GM18499 (cell line): ENCODE data around the gene PDZD4.

ENCODE experiments used
- ATAC-seq: cut with Tn5 transposase; IDR thresholded peaks from one replicate; pipeline ENCODE4 v1.9.1; 2021; ENCODE audit warnings: moderate number of reproducible peaks; ENCODE audit not compliant: insufficient read depth, unreplicated experiment

The PDZD4 gene

GRCh38 chrX:153868576-153869472 is 38.5 kb upstream of the PDZD4 start:
- ATAC-seq, result no peak

- ATAC-seq, result no peak
These were observed 37.3 kb upstream of the PDZD4 start for GRCh38 chrX:153867671-153868070.

- no peak for ATAC-seq
These were observed 36.8 kb upstream of the PDZD4 start for GRCh38 chrX:153867139-153867538.

- ATAC-seq, result no peak
These were observed 36.1 kb upstream of the PDZD4 start for GRCh38 chrX:153866302-153867019.

GRCh38 chrX:153865685-153866084 is 35.3 kb upstream of the PDZD4 start:
- no peak for ATAC-seq

GRCh38 chrX:153865321-153865580 is 34.9 kb upstream of the PDZD4 start:
- no peak for ATAC-seq

GRCh38 chrX:153864561-153865320 is 34.4 kb upstream of the PDZD4 start:
- no peak for ATAC-seq

GRCh38 chrX:153864101-153864500 is 33.8 kb upstream of the PDZD4 start:
- no peak for ATAC-seq

GRCh38 chrX:153863251-153863991 is 33.1 kb upstream of the PDZD4 start:
- ATAC-seq, result no peak

GRCh38 chrX:153862369-153863250 is 32.3 kb upstream of the PDZD4 start:
- no peak for ATAC-seq

GRCh38 chrX:153861733-153862310 is 31.5 kb upstream of the PDZD4 start:
- ATAC-seq, result no peak

GRCh38 chrX:153861151-153861550 is 30.8 kb upstream of the PDZD4 start:
- ATAC-seq, result no peak

- no peak for ATAC-seq
These were observed 27.1 kb upstream of the PDZD4 start for GRCh38 chrX:153857348-153857903.

- no peak for ATAC-seq
These were observed 24.4 kb upstream of the PDZD4 start for GRCh38 chrX:153854702-153855101.

GRCh38 chrX:153853902-153854267 is 23.5 kb upstream of the PDZD4 start:
- no peak for ATAC-seq

- no peak for ATAC-seq
These were observed 23.0 kb upstream of the PDZD4 start for GRCh38 chrX:153853180-153853901.

- ATAC-seq, result no peak
These were observed 21.6 kb upstream of the PDZD4 start for GRCh38 chrX:153851981-153852380.

GRCh38 chrX:153848325-153848724 is 18.0 kb upstream of the PDZD4 start:
- ATAC-seq, result no peak
